ENCODE results near the gene ATL3. TPM values are rescaled to one million over a fixed set of nuclear protein-coding genes. Genes with fewer than 3 reads are reported as not detected.

Gene ATL3
- total and polyA plus RNA-seq, 2 of the 13 experiments (the other 11 are each of a cell fraction or from before 2014, with no cell fraction given), result not detected

- no peak for TF ChIP-seq HNRNPL (IDR thresholded peaks at IDR 0.05; ENCODE audit: low read depth, low read length)
These were observed 57.5 kb downstream of the ATL3 start (continued) for GRCh38 chr11:63613517-63614135.

GRCh38 chr11:63612181-63612580, 59.0 kb downstream of the ATL3 start:
- Histone ChIP-seq H3K27ac (ENCODE audit: extremely low read length, insufficient read depth, low read length) (no peak overlapping the region), H3K36me3 (replicated peaks in 1 of 2; ENCODE audit: control insufficient read depth in 1 of 2, insufficient read depth in 2 of 2, low read length in 2 of 2) (no peaks in the 10 kb centered on the region), H3K4me1 (ENCODE audit: insufficient read depth, low read length) (peaks cover 40% of the 10 kb centered on the region), H3K9ac (ENCODE audit: insufficient read depth, low read depth, low read length) (no peak overlapping the region), H2AFZ (ENCODE audit: low read length) (no peak overlapping the region), H3K4me2 (ENCODE audit: low read depth, low read length) (no peak overlapping the region), H3K27me3 (ENCODE audit: control insufficient read depth in 1 of 2, insufficient read depth in 2 of 2, low read length in 2 of 2) (no peaks in the 10 kb centered on the region), H3K79me2 (ENCODE audit: insufficient read depth, low read length) (no peaks in the 10 kb centered on the region), H3K9me3 (ENCODE audit: low read length) (no peaks in the 10 kb centered on the region), H4K20me1 (ENCODE audit: insufficient read depth, low read length) (no peaks in the 10 kb centered on the region), H3K4me3 (replicated peaks in 1 of 3; ENCODE audit: insufficient read depth in 1 of 3, low read depth in 2 of 3, low read length in 3 of 3) (no peak overlapping the region)
- BruUV-seq (replicated peaks), result no TSS peak
- in situ Hi-C loops (cut with HindIII; ENCODE audit: extremely low pct_ligation_motif_present, low pct_unique_long_range_greater_than_20kb) (no loop called here), intact Hi-C loops (cut with micrococcal nuclease; ENCODE audit: unreplicated experiment) (no loop called here)
- ATAC-seq (no peak), DNase-seq (ENCODE audit: low spot score) (no peak), FAIRE-seq (no peak)
- TF ChIP-seq ZNF883 (CRISPR knock-in tag; IDR thresholded peaks at IDR 0.05; ENCODE audit: not compliant biosample characterization) (no peak), ZNF251 (CRISPR knock-in tag; IDR thresholded peaks at IDR 0.05) (no peak), ZNF280B (CRISPR knock-in tag; IDR thresholded peaks at IDR 0.05; ENCODE audit: borderline replicate concordance) (no peak), ZBTB7B (CRISPR knock-in tag; IDR thresholded peaks at IDR 0.05) (no peak), ZSCAN30 (CRISPR knock-in tag; IDR thresholded peaks at IDR 0.05) (no peak), ZMYM2 (CRISPR knock-in tag; IDR thresholded peaks at IDR 0.05) (no peak), MAFF (IDR thresholded peaks at IDR 0.05; ENCODE audit: low read depth, low read length) (no peak), ATAD3A (CRISPR knock-in tag; IDR thresholded peaks at IDR 0.05) (no peak)
- CTCF ChIA-PET (ENCODE audit: low intra/inter-chr PET ratio, low total read pairs), result no interaction called here
- POLR2A ChIA-PET, result no interaction called here

Measured in HepG2 (cell line).